ENCODE measurements around the gene KIAA0586.
"Not testable (repeated sequence)": the region's sequence is repeated elsewhere in the genome, so short reads cannot be mapped to it uniquely, and the experiment has no call there.

Gene KIAA0586

DNA sequence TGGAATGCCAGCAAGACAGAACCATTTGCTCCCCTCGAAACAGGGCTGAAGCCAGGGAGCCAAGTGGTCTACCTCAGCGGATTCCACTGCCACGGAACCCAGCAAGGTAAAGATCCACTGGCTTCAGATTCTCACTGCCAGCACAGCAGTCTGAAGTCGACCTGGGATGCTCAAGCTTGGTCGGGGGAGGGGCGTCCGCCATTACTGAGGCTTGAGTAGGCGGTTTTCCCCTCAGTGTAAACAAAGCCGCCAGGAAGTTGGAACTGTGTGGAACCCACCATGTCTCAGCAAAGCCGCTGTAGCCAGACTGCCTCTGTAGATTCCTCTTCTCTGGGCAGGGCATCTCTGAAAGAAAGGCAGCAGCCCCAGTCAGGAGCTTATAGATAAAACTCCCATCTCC, 98.2 kb downstream of the KIAA0586 start:
- not testable (repeated sequence) for H3K9me3 ChIP-seq (ENCODE audit: control insufficient read depth, low read length); H3K36me3 ChIP-seq (ENCODE audit: control insufficient read depth, insufficient read depth, low read length)

DNA sequence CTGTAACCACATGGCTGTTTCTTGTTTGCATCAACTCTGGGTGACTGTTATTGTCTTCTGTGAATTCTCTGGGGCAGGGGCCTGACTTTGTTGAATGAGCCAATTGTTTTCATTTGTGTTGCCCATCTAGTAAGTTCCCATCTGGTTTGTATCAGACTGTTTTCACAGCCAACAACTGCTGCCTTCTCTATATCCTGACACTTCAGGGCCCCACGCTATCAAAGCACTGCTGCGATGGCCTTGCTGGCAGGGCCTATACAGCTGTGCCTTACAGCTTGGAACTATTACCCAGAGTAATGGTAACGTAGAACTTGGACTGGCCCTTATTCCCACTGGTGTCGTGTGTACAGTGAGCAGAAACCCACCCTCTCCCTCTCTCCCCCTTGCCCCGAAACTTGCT, 105.9 kb downstream of the KIAA0586 start:
- Histone ChIP-seq H3K36me3 (ENCODE audit: control insufficient read depth, insufficient read depth, low read length) (no peaks in the 10 kb centered on the region), H3K4me1 (ENCODE audit: control insufficient read depth, insufficient read depth, low read length) (no peaks in the 10 kb centered on the region), H3K9me3 (ENCODE audit: control insufficient read depth, low read length) (no peaks in the 10 kb centered on the region), H3K4me3 (ENCODE audit: low read length) (no peak overlapping the region), H3K9ac (ENCODE audit: low read length) (no peak overlapping the region), H3K27me3 (ENCODE audit: control insufficient read depth, insufficient read depth, low read length) (no peaks in the 10 kb centered on the region)

More for the DNA sequence above, 98.2 kb downstream of the KIAA0586 start:
- H3K27me3 ChIP-seq (ENCODE audit: control insufficient read depth, insufficient read depth, low read length); H3K4me3 ChIP-seq (ENCODE audit: low read length); H3K4me1 ChIP-seq (ENCODE audit: control insufficient read depth, insufficient read depth, low read length); H3K9ac ChIP-seq (ENCODE audit: low read length): not testable (repeated sequence)

DNA sequence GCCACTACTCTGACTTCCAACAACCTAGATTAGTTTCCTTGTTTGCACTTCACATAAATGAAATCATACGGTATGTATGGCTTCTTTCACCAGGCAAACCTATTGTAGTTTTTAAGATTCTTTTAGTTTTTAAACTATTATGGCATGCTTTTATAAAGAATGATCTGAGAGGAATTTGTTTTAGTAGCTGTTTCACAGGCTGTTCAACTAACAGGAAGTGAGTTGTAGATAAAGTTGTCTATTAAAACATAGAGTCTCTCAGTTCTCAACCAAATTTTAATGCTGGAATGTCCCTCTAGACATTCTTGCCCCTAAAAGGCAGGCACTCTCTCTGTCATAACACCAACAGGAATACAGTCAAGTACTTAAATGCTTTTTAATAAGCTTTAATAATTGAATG, 107.5 kb downstream of the KIAA0586 start:
- no peak overlapping the region for H3K4me3 ChIP-seq (ENCODE audit: low read length)
- no peaks in the 10 kb centered on the region for H3K4me1 ChIP-seq (ENCODE audit: control insufficient read depth, insufficient read depth, low read length)
- H3K36me3 ChIP-seq (ENCODE audit: control insufficient read depth, insufficient read depth, low read length), result no peaks in the 10 kb centered on the region
- no peaks in the 10 kb centered on the region for H3K9me3 ChIP-seq (ENCODE audit: control insufficient read depth, low read length)
- no peaks in the 10 kb centered on the region for H3K27me3 ChIP-seq (ENCODE audit: control insufficient read depth, insufficient read depth, low read length)
- no peak overlapping the region for H3K9ac ChIP-seq (ENCODE audit: low read length)

GRCh38 chr14:58537004-58537403, 109.5 kb downstream of the KIAA0586 start:
- Histone ChIP-seq H3K9ac (ENCODE audit: low read length) (no peak overlapping the region), H3K36me3 (ENCODE audit: control insufficient read depth, insufficient read depth, low read length) (no peaks in the 10 kb centered on the region), H3K9me3 (ENCODE audit: control insufficient read depth, low read length) (no peaks in the 10 kb centered on the region), H3K4me3 (ENCODE audit: low read length) (no peak overlapping the region), H3K4me1 (ENCODE audit: control insufficient read depth, insufficient read depth, low read length) (no peaks in the 10 kb centered on the region), H3K27me3 (ENCODE audit: control insufficient read depth, insufficient read depth, low read length) (no peaks in the 10 kb centered on the region)

GRCh38 chr14:58540749-58541632, 113.5 kb downstream of the KIAA0586 start:
- Histone ChIP-seq H3K9ac (ENCODE audit: low read length) (no peak overlapping the region), H3K9me3 (ENCODE audit: control insufficient read depth, low read length) (no peaks in the 10 kb centered on the region), H3K4me1 (ENCODE audit: control insufficient read depth, insufficient read depth, low read length) (no peaks in the 10 kb centered on the region), H3K36me3 (ENCODE audit: control insufficient read depth, insufficient read depth, low read length) (no peaks in the 10 kb centered on the region), H3K27me3 (ENCODE audit: control insufficient read depth, insufficient read depth, low read length) (no peaks in the 10 kb centered on the region), H3K4me3 (ENCODE audit: low read length) (no peak overlapping the region)

DNA sequence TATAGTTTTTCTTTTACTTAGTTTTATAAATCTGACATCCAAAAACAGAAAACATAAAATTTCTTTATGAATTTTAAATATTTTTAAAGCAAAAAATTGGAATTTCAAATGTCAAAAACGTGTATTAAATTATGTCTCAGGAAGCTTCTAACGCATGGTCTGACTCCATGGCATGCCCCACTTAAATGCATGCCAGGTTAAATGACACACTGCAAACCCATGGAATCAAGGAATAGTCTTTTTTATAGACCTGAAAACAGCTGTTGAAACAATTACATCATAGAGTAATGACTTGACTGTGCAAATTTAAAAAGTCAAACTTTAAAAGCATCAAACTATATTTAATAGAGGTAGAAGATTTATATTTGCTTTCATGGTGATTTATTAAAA, 114.1 kb downstream of the KIAA0586 start:
- no peak overlapping the region for H3K9ac ChIP-seq (ENCODE audit: low read length)
- H3K36me3 ChIP-seq (ENCODE audit: control insufficient read depth, insufficient read depth, low read length), result no peaks in the 10 kb centered on the region
- H3K4me1 ChIP-seq (ENCODE audit: control insufficient read depth, insufficient read depth, low read length), result no peaks in the 10 kb centered on the region
- H3K27me3 ChIP-seq (ENCODE audit: control insufficient read depth, insufficient read depth, low read length), result no peaks in the 10 kb centered on the region
- no peaks in the 10 kb centered on the region for H3K9me3 ChIP-seq (ENCODE audit: control insufficient read depth, low read length)
- no peak overlapping the region for H3K4me3 ChIP-seq (ENCODE audit: low read length)

GRCh38 chr14:58543253-58543652, 115.7 kb downstream of the KIAA0586 start:
- no peaks in the 10 kb centered on the region for H3K9me3 ChIP-seq (ENCODE audit: control insufficient read depth, low read length)
- H3K4me1 ChIP-seq (ENCODE audit: control insufficient read depth, insufficient read depth, low read length), result no peaks in the 10 kb centered on the region
- no peak overlapping the region for H3K9ac ChIP-seq (ENCODE audit: low read length)
- no peaks in the 10 kb centered on the region for H3K36me3 ChIP-seq (ENCODE audit: control insufficient read depth, insufficient read depth, low read length)
- no peak overlapping the region for H3K4me3 ChIP-seq (ENCODE audit: low read length)
- H3K27me3 ChIP-seq (ENCODE audit: control insufficient read depth, insufficient read depth, low read length), result no peaks in the 10 kb centered on the region

DNA sequence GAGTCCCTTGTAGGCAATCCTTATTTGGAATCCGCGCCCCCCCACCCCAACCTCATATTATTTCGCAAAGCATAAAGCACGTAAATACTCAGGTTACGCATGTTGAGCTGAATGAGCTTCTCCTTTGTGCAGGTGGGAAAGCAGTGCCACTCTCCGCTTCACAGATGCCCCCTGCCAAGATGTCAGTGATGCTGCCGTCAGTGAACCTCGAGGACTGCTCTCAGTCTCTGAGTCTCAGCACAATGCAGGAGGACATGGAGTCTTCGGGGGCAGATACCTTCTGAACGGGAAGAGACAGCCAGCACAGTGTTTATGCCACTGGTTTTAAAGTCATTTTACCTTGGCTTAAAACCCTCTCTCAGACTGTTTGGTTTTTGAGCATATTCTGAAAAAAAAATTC, 120.1 kb downstream of the KIAA0586 start:
- H3K27me3 ChIP-seq (ENCODE audit: control insufficient read depth, insufficient read depth, low read length), result no peaks in the 10 kb centered on the region
- no peaks in the 10 kb centered on the region for H3K4me1 ChIP-seq (ENCODE audit: control insufficient read depth, insufficient read depth, low read length)
- no peak overlapping the region for H3K9ac ChIP-seq (ENCODE audit: low read length)
- H3K36me3 ChIP-seq (ENCODE audit: control insufficient read depth, insufficient read depth, low read length), result no peaks in the 10 kb centered on the region
- H3K4me3 ChIP-seq (ENCODE audit: low read length), result no peak overlapping the region
- no peaks in the 10 kb centered on the region for H3K9me3 ChIP-seq (ENCODE audit: control insufficient read depth, low read length)

DNA sequence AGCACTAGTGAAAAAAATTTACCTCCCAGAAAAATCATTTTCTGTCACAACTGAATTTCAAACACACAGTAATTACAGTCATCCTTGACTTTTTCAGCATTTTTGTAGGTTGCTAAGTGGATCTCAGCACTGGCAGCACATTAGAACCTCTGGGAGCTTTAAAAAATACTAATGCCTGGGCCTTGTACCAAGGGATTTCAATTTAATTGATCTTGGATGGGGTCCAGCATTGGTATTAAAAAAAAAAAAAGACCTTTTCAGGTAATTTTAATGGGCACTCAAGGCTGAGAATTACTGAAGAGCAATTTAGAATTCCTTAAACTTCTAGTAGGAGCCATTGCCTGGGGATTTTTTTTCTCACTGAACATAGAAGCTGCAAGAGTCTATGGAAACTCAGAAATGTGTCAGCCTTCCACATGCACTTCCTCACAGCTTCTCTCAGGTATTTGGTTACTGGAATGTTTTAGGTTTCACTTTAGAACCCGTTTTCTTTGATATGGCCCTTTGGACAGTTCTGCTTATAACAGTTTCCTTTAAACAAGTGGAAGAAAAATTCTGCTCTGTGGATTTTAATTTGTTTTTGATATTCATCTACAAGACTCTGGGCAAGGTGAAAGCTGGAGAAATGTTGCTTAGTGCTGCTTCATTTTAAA, 121.7 kb downstream of the KIAA0586 start:
- no peak overlapping the region for H3K4me3 ChIP-seq (ENCODE audit: low read length)
- no peaks in the 10 kb centered on the region for H3K36me3 ChIP-seq (ENCODE audit: control insufficient read depth, insufficient read depth, low read length)
- H3K4me1 ChIP-seq (ENCODE audit: control insufficient read depth, insufficient read depth, low read length), result no peaks in the 10 kb centered on the region
- no peaks in the 10 kb centered on the region for H3K9me3 ChIP-seq (ENCODE audit: control insufficient read depth, low read length)
- no peak overlapping the region for H3K9ac ChIP-seq (ENCODE audit: low read length)
- H3K27me3 ChIP-seq (ENCODE audit: control insufficient read depth, insufficient read depth, low read length), result no peaks in the 10 kb centered on the region

DNA sequence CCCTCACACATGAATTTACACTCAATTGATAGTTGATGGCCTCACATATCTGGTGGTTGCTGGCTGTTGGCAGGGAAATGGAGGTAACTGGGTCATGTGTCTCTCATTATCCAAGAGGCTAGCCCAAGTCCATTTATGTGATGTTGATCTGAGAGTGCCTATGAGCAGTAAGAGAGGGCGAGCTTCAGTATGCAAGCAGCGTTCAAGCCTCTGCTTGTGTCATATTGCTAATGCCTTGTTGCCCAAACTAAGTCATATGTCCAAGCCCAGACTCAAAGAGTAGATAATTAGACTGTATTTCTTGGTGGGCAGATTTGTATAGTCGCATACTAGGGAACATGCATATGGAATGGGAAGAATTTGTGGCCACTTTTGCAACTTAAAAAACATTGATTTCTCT, 126.4 kb downstream of the KIAA0586 start:
- no peak overlapping the region for H3K9ac ChIP-seq (ENCODE audit: low read length)
- H3K4me3 ChIP-seq (ENCODE audit: low read length), result no peak overlapping the region
- no peaks in the 10 kb centered on the region for H3K36me3 ChIP-seq (ENCODE audit: control insufficient read depth, insufficient read depth, low read length)
- no peaks in the 10 kb centered on the region for H3K9me3 ChIP-seq (ENCODE audit: control insufficient read depth, low read length)
- H3K27me3 ChIP-seq (ENCODE audit: control insufficient read depth, insufficient read depth, low read length), result no peaks in the 10 kb centered on the region
- no peaks in the 10 kb centered on the region for H3K4me1 ChIP-seq (ENCODE audit: control insufficient read depth, insufficient read depth, low read length)

DNA sequence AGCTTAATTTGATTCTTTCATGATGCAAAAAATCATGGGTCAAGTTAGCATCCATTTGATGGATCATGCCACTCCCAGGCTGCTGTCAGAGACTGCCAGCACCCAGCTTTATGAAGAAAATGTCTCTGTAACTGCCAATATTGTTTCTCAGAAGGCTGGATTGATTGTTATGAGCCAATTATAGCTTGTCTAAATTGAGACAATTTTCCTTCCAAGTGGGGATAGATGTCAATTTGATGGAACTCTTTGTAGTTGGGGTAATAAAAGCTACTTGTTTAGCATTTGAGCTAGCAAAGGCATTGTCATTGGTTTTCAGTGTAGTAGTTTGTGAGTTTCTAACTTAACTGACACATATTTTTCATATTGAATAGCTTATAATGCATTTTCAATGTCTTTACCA, 128.1 kb downstream of the KIAA0586 start:
- no peaks in the 10 kb centered on the region for H3K27me3 ChIP-seq (ENCODE audit: control insufficient read depth, insufficient read depth, low read length)
- no peak overlapping the region for H3K9ac ChIP-seq (ENCODE audit: low read length)
- no peaks in the 10 kb centered on the region for H3K9me3 ChIP-seq (ENCODE audit: control insufficient read depth, low read length)
- H3K36me3 ChIP-seq (ENCODE audit: control insufficient read depth, insufficient read depth, low read length), result no peaks in the 10 kb centered on the region
- no peaks in the 10 kb centered on the region for H3K4me1 ChIP-seq (ENCODE audit: control insufficient read depth, insufficient read depth, low read length)
- no peak overlapping the region for H3K4me3 ChIP-seq (ENCODE audit: low read length)

- Histone ChIP-seq H3K36me3 (ENCODE audit: control insufficient read depth, insufficient read depth, low read length) (no peaks in the 10 kb centered on the region), H3K9me3 (ENCODE audit: control insufficient read depth, low read length) (no peaks in the 10 kb centered on the region), H3K4me1 (ENCODE audit: control insufficient read depth, insufficient read depth, low read length) (no peaks in the 10 kb centered on the region), H3K4me3 (ENCODE audit: low read length) (no peak overlapping the region), H3K9ac (ENCODE audit: low read length) (no peak overlapping the region), H3K27me3 (ENCODE audit: control insufficient read depth, insufficient read depth, low read length) (no peaks in the 10 kb centered on the region)
Measured at GRCh38 chr14:58557242-58557641, 129.7 kb downstream of the KIAA0586 start.
